LoVo (cell line): ENCODE results near the gene GNA12.

Experiments used
- DNase-seq: peaks from one replicate; pipeline ENCODE4 v3.0.0-alpha.2; 2016; ENCODE audit warnings: low spot score

Gene GNA12

DNA sequence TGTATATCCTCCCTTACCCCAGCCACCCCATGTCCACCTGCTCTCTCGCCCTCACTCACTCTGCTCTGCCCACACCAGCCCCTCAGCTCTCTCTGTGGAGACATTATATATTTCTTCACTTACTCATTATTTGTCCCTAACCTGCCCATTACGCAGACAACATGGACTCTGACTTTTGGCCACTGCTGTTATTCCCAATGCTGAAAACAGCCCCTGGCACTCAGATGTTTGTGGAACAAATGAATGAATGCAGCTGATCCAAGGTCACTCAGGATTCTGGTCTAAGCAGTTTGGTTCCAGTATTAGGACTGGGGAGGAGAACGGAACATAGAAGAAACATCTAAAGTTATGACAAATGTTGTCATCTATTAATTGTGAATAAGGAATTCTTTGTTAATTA lies 26.7 kb downstream of the GNA12 start:
- no peak for DNase-seq

DNA sequence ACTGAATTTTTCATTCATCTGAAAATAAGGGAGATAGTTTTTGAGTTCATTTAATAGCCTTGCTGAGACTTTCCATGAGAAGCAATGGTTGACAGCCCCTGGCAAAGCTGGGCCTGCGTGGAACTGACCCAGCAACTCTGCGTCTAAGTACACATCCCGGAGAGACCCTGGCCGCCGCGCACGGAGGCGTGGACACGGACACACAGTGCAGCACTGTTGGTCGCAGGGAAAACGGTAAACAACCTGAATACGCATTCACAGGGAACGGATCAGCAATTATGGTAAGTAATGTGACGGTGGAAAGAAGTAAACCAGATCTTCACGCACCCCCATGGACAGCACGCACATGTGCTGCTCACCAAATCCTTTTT lies 28.2 kb downstream of the GNA12 start:
- no peak for DNase-seq

DNA sequence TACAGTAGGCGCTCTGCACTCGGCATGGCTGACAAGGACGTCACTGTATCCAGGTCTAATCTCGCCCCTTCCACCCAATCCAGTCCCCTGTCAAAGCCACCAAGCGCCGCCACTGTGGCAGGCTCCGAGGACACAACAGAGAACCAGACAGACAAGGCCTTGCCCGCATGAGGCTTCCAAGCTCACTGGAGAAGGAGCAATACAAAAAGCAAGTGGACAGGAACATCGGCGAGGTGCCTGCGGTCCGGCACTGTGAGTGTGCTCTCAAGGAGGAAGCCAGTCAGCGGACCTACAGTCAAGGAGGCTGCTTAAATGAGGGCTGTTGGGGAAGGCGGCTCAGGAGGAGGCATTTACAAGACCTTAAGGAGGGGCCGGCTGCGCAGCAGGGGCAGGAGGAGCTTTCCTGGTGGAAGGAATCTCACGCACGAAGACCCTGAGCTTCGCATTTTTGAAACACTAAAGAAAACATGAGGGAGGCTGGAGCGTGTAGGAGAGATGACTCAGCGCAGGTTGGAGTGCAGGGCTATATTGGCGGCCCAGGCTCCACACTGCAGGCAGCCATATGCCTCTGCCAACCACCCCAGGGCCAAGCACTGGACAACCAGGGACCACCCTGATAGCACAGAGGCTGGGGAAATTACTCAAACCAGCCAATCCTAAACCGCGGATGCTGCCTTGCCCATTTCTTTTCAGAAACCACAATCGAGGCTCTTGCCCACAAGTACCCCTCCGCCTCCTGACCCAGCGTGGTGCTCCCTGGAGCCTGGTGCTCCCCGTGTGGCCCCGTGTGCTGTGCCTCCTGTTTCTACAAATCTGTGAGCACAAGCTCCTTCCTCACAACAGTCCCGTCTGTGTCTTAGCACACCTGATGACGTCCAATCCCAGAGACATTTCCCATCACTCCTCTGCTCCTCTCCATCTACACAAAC lies 28.9 kb downstream of the GNA12 start:
- DNase-seq, result no peak

DNA sequence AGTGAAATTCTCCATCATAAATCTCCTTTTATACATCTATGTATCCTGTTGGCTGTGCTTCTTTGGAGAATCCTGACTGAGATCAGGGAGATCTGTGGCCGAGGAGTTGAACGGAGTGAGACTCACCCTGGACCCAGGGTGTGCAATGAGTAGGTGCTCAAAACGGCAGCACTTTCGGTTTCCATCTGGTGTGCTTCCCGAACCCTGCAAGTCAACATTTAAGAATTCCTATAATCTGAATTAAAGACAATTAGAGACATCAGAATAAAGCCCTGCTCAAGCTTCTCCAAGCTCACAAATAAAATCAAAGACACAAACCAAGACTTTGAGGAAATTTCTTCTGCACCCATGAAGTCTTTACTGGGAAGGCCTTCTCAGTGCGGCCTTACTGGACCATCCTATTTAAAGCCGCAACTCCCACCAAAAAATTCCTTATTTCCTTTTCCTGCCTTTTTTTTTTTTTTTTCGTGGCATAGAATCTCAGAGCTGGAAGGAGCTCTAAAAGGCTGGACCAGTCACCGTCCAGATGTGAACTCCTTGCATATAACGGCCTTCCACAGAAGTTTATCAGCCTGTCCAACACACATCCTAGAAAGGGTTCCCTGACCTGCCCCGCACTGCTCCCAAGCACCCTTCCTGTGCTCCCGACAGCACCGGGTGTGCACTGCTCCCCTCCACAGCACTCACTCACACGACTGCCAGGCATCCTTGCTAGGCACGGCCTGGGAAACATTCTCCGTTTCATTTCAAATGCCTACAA lies 29.7 kb downstream of the GNA12 start:
- DNase-seq, result no peak

DNA sequence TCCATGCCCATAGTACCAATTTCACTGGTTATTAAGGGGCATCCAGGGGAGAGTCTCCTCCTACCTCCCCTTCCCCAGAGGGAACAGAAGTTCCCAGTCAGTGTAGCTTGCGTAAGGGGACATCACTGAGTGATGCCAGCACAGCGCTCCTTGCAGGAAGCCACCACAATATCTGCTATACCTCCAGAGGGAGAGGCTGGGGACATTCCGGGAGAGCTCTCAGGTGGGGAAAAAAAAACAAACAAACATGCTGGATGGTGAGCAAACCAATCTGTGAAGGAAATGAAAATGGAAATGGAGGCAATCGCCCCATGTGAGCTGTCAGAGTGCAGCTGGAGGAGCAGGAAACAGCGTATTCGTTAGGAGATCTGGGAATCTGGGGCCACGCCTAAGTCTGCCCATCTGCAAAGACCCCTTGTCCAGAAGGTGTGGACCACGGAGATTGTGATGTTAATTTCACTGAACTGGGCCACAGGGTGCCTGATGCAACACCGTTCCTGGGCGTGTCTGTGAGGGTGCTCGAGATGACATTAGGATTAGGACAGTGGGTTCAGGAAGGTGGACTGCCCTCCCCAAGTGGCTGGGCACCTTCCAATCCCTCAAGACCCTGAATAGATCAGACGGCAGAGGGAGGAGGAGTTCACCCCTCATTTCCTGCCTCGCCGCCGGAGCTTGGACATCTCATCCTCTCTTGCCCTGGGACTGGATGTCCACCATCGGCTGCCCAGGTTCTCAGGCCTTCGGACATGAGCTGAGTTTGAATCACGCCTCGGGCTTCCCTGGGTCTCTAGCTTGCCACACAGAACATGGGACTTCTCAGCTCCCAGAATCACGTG lies 30.5 kb downstream of the GNA12 start:
- no peak for DNase-seq

DNA sequence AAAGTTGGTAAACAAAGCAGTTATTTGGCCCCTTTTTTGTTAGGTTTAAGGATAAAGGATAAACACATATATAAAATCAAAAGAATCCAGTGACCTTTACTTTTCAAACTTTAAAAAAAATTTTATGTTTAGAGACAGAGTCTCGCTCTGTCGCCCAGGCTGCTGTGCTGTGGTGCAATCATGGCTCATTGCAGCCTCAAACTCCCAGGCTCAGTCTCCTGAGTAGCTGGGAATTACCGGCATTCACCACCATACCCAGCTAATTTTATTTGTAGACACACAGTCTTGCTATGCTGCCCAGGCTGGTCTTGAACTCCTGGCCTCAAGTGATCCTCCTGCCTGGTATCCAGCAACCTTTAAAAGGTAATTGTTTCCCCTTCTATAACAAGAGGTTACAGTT lies 31.3 kb downstream of the GNA12 start:
- no peak for DNase-seq

DNA sequence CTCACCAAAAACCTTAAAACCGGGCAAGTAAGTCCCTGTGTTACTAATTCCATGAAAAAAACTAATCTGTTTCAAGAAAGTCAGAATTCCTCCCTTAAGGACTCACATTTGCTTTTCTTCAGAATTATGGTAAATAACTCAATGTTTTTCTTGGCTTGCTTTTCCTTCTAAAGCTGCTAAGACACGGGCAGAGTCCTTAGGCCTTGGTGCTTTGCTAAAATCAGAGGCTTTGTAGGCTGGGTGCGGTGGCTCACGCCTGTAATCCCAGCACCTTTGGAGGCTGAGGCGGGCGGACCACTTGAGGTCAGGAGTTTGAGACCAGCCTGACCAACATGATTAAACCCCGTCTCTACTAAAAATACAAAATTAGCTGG lies 32.0 kb downstream of the GNA12 start:
- no peak for DNase-seq

DNA sequence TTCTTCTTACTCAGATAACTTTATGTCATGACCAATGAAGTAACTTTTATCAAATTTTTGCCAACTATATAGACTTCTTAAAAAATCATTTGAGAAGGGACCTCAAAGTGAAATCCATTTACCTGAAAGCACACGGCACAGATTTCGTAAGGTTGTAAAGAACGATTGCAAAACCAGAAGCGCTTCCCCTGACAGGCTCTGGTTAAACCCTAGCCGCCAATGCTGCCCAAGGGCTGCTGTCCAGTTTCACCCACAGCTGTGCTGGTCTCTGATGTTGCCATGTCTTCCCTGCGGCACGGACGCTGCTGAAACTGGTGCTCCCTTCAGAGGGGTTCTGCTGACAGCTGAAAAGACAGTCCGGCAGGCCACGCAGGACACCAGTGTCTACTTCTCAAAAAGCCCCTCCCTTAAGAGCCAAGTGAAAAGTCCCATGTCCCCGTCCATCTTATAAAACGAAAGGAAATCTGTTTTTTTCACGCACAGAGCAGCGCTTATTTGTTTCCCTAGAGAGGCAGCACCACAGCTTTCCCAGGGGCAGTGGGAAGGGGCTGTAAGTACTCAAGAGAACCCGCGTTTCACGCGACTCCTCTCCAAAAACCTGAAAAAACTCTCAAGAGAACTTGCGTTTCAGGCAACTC lies 32.5 kb downstream of the GNA12 start:
- no peak for DNase-seq

DNA sequence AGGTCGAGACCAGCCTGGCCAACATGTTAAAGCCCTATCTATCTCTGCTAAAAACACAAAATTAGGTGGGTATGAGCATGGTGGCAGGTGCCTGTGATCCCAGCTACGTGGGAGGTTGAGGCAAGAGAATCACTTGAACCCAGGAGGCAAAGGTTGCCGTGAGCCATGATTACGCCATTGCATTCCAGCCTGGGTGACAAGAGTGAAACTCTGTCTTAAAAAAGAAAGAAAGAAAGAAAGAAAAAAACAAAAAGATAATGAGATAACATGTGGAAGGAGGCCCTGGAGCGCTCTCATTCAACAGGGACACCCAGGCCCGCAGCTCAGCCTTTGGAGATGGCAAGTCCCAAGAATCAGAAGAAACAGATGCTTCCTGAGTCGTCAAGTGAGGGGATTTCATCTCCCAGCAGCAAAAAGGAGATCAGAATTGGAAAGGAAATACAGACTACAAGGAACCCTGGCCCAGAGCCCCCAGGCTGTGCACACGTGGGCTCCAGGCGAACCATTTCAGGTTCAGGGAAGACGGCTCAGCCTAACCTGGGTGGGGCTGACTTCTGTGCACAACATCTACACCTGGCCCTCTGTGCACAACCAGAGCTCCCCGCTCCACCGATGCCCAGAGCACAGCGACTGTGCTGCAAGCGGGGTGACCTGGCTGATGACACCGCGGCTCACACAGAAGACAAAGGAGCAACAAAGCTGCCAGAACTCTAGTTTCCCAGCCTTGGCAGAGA lies 33.3 kb downstream of the GNA12 start:
- no peak for DNase-seq

DNA sequence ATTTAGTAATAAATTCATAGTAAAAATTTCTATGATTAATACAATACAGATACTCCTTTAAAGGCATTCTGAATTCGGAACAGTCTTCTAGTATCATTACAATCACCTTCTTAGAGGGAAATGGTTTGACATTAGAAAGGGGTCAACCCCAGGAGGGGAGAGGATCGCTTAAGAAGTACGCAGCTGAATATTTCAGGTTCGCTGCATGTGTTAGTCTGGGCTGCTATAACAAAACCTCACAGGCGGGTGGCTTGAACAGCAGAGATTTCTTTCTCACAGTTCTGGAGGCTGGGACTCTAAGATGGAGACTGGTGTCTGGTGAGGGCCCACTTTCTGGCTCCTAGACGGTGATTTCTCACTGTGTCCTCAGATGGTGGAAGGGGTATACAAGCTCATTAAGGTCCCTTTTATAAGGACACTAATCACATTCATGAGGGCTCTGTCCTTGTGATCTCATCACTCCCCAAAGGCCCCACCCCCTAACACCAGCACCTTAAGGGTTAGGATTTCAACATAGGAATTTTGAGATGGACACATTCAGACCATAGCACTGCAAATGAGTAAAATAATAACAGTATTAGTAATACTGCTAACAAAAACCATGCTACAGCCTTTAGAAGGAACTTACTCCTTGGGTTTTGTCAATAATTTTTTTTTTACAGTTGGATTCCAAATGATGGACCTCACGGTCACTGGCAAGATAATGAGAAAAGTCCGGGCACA lies 34.0 kb downstream of the GNA12 start:
- DNase-seq, result no peak

DNA sequence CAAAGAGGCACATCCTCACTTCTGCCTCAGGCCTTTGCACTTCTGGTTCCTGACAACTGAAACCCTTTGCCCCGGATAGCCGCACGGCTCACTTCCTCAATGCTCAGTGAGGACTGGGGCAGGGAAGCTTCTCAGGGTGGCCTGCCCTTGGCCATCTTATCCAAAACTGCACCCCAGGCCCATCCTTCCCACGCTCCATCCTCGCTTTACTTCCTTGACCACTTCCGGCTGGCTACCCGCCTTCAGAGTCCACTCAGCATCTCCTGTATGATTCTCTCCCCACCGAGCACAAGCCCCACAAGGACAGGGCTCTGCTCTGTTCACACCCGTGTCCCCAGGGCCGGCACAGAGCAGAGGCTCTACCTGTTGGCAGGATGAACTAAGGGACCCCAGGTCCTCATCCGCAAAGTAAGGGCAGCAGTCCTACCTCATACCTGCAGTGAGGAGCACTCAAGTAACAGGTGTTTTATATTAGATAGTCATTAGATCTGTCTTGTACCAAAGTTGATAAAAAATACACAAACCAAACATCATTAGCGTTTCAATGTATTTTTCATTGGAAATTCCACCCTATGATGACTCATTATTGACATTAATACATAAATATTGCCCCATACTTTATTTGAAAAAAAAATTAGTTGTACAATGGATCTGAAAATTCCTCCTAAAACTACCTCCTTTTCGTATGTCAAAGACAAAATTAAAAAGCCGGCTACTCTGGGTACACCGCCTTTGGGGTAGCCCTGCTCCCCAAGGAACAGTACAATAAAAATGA lies 35.0 kb downstream of the GNA12 start:
- DNase-seq, result no peak

DNA sequence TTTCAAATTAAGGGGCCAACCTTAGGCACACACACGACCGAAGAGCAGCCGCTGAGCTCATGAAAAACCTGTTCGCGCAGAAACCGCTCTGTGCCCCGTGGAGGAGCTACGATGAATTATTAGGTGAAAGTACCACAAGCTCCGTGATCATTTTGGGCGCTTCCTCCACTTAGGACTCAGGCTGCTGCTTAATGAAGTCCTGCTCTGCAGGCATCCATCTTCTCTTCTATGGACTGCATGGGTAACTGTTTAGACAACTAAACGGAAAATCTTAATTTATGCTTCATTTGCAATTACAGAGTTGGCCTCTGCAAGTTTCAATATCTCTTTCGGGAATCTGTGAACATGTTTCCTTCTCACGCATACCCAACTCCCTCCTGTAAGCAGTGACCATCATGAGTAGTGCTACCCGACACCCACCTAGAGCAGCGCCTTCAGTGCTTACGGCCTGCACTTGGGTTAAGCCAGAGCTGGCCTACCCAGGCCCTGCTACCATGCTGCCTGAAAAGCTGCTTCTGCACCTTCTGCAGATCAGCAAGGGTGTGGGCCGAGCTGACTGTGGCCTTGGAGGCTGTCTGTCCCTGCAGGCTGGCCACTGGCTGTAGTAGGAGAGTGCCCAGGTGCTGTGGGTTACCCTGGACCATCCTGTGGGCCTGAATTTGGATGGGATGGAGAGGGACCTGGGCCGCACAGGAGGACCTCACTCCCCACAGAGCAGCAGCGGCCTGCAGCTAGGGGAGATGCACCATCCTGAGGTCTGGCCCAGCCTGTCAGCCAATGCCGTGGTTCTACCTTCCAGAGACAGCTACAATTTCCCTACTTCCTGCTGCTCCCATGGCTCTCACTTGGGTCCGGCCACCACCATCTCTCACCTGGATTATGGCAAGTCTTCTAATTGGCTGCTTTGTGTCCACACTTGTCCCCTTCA lies 36.0 kb downstream of the GNA12 start:
- no peak for DNase-seq

DNA sequence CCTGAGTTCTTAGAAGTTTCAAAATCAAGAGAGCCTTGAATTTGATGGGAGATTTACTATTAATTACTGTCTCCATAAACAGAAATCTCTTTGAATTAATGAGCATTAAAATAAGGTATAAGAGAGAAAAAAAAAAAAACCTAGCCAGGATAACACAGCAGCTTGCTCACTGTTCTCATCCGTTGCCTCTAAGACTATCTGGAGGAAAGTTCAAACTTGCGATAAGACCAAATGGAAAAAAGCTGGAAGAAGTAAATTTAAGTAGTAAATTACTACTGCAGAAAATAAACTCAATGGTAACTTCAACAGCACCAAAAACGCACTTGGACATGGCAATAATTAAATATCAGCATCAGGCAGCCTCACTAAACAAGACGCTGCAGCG lies 36.7 kb downstream of the GNA12 start:
- no peak for DNase-seq

DNA sequence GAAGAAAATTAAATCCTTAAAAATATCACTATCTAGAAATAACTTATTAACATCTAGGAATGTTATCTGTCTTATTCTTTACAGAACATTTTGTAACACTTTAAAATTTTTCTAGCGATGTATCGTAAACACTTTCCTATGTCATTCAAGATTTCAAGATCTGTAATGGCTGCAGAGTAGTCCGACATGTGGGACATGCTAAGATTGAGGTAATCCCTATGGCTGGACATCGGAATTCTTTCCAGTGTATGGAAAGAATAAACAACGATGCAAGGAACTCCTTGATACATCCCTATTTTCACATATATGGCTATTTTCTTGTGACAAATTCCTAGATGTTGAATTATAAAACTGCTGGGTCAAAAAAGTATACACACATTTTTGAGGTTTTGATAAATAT lies 37.5 kb downstream of the GNA12 start:
- DNase-seq, result no peak

DNA sequence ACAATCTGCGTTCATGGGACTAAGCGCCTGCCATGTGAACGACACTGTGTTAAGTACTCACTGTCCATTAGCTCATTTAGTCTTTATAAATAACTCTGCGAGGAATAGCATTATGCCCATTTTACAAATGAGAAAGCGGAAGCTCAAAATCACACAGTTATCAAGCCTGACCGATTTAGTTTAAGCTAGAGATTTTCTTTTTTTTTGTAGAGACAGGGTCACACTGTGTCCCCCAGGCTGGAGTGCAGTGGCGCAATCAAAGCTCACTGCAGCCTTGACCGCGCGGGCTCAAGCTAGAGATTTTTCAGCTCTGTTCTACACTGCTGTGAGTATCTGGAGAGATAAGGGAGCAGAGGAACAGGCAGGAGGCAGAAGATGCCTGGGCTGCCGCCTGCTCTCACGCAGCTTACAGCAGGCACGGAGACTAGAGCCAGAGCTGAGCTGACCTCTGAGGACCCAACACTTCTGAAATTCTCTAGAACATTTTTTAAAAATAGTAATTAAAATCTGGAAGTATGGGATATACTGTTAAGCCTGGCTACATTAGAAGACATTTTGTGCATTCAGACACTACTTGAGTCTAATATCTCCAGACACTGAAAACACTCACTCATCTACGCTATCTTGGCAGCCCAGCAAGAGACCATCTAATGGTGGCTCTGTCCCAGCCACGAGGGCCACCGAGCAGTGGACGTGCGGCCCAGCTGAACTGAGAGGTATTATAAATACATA lies 38.7 kb downstream of the GNA12 start:
- DNase-seq, result no peak

DNA sequence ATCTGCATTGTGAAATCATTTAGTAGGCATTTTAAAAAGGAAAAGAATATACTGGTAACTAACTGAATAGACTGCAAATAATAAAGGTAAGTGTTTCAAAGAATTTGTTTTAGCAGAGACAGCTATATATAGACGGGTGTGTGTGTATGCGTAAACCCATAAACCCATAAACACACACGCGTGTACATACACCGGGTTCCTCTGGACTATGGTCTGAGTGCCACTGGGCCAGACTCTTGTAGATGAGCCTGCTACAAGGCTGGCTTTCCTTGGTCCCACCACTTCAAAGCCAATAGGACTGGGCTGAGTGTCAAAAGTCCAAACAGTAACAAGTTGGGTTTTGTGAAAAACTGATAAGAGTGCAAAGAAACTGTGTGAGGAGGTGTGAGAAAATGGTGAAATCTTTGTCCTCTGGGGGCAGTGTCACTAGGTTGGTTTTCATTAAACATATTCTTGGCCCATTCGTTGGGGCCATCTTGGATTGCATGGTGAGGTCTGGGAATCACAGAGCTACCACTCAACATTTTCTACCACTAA lies 39.8 kb downstream of the GNA12 start:
- no peak for DNase-seq

DNA sequence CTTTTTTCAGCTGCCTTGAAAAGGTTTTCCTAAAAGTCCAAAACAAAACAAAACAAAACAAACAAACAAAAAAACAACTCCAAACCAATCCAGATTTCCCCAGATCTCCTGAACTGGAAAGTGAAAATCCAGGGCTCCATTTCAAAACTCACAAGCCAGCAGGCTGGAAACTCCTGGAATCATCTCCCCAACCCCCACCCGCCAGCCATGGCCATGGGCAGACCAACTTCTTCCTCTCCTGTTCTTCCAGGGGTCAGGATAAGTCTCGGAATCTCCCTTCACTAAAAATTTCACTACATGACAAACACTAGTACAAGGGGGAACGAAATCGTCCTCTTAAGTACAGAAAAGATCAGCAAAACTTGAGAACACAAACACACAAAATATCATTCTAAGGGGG lies 40.4 kb downstream of the GNA12 start:
- no peak for DNase-seq

DNA sequence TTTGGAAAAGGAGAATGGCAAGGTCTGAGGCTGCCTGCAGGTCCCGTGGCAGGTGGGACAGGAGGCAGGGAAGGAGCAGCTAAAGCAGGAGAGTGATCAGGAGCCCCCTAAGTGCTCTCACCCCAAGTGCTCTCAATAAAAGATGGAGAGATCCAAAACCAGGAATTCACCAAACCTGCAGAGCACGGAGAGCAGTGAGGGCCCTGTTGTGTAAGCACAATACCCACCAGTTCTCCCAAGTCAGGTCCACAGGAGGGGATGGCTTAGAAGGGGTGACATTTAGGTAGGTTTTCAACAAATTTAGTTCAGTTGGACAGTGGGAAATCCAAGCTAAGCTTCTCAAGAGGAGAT lies 40.8 kb downstream of the GNA12 start:
- no peak for DNase-seq
